Measurements from ENCODE around the gene XPNPEP1.

GRCh38 chr10:109931163-109931562 lies 7.9 kb upstream of the XPNPEP1 start:
- TF ChIP-seq CTCF (IDR thresholded peaks at IDR 0.05; ENCODE audit: low read depth, low read length, poor library complexity, severe bottlenecking), result no peak
- TF ChIP-seq EZH2phosphoT487 (IDR thresholded peaks at IDR 0.05; ENCODE audit: borderline replicate concordance, low read length), result no peak

Measured in DOHH2 (cell line).